Measurements from ENCODE around the gene COX8A.
A peak's percentile ranks its signal among the peaks of the same experiment; 100 is the strongest.
"Not testable (repeated sequence)": the region's sequence is repeated elsewhere in the genome, so short reads cannot be mapped to it uniquely, and the experiment has no call there.

The COX8A gene, protein sequence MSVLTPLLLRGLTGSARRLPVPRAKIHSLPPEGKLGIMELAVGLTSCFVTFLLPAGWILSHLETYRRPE

DNA sequence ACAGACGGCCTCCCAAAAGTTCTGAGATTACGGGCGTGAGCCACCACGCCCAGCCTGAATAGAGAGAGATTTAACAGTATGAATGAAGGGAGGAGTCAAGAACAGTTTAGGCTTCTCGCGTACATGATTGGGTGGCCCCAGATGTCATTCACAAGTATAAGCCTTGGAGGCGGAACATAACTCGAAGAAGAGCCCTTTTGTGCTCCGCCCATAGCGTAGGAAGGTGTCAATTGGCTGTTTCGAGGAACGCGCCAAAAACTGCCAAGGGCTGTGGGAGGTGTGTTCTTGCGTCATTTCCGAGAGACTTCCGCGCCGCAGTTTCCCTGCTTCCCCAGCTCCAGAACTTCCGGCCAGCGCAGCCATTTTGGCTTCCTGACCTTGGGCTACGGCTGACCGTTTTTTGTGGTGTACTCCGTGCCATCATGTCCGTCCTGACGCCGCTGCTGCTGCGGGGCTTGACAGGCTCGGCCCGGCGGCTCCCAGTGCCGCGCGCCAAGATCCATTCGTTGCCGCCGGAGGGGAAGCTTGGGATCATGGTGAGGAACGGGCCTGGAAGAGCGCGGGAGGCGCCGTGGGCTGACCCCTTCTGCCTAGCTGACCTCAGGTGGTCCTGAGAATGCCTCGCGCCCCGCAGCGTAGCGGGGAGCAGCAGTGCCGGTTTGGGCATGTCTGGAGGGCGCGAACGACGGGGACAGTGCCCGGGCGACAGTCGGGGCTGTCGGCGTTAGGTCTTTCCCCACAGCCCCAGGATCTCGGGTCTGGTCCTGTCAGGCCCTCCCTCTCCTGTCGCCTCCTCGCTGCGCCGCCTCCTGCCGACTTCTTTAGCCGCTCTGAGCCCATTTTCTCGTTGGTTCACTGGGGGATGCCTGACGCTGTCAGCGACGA is at the start of gene COX8A:
TSS of gene COX8A (plus strand) at position 362 of the 885 bp plus-strand sequence. CDS start at position 423, 61 bp downstream.
- peak; percentile 61 for FAIRE-seq

DNA sequence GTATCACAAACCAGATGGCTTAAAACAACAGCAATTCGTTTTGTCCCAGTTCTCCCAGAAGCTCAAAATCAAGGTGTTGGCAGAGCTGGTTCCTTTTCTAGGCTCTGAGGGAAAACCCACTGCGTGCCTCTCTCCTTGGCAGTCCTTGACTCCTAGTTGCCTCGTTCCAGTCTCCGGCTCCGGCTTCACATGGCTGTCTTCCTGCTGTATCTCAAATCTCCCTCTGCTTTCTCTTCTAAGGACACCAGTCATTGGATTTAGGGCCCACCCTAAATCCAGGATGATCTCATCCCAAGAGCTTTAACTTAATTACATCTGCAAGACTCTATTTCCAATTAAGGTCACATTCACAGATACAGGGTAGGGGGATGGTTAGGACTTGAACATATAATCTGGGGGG is 44.8 kb upstream of the COX8A start:
- no peak for FAIRE-seq

DNA sequence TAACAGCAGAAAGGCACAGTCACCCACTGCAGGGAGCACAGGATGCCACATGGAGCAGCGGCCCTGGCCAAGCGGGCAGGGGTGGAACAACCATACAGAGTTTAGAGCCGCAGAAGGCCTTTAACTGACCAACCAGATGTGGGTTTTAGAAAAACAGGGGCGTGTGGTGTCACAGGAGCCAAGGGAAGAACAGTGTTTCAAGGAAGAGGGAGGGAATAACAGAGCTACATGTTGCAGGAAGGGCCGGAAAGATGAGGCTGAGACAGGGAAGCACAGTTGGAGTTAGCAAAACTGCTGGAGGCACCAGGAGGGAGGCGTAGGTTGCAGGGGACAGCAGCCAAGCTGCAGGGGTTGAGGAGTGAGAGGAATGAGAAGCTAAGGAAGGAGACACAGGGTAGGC is 43.4 kb upstream of the COX8A start:
- no peak for FAIRE-seq

DNA sequence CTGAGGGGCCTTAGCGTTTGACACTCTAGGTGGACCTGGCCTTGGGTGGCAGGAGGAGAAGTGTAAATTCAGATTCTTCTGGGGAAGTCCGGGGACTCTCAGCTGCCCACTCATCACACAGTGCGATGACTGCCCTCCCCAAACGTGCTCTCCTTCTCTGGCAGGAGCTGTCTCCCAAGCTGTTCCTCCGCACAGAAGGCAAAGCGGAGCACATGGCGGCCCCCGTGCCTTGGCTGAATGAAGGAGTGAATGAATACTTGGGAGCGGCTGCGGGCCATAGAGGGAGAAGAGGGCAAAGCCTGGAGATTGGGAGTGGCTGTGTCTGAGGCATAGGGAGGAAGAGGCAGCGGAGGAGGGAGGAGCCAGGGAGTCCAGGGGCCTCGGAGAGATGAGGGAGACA is 42.5 kb upstream of the COX8A start:
- no peak for FAIRE-seq

DNA sequence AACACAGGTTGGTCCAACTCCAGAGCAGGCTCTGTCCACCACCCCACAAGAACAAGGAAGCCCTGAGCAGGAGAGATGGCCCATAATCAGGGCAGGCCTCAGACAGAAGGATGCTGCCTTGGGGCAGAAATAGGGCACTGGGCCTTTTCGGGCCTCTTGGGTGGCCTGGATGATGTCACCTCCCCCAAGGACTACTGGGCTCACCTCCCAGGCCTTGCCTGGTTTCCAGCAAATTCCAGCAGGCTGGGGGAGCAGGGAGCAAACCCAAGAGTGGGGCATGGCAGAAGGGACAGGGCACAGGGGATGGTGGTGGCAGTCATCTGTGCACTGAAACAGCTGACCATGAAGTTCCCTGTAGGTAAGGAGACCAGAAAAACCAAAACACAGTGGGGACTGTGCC is 41.0 kb upstream of the COX8A start:
- no peak for FAIRE-seq

DNA sequence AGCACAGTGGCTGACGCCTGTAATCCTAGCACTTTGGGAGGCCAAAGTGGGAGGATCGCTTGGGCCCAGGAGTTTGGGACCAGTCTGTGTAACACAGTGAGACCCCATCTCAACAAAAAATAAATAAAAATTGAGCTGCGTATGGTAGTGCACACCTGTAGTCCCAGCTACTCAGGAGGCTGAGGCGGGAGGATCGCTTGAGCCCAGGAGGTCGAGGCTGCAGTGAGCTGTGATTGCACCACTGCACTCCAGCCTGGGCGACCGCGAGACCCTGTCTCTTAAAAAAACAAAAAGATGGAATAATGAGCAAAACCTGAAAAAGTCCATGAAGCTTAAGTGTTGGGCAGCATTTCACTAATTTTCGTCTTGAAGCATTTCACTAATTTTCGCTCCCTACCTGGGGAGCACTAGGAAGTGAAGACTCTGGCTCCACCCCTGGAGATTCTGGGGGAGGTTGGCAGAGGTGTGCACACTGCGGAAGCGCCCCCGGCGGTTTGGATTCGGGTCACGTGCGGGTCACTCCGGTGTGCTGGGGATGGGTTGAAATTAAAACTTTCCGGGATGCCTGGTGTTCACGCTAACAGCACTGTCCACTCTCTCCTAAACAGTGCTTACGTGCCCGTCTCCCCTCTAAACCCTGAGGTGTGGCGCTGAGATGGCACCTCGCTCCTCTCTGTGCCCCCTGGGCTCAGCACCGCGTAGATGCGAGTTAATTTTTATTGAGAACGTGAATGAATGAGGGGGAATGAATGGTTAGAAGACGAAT is 36.5 kb upstream of the COX8A start:
- no peak for FAIRE-seq

DNA sequence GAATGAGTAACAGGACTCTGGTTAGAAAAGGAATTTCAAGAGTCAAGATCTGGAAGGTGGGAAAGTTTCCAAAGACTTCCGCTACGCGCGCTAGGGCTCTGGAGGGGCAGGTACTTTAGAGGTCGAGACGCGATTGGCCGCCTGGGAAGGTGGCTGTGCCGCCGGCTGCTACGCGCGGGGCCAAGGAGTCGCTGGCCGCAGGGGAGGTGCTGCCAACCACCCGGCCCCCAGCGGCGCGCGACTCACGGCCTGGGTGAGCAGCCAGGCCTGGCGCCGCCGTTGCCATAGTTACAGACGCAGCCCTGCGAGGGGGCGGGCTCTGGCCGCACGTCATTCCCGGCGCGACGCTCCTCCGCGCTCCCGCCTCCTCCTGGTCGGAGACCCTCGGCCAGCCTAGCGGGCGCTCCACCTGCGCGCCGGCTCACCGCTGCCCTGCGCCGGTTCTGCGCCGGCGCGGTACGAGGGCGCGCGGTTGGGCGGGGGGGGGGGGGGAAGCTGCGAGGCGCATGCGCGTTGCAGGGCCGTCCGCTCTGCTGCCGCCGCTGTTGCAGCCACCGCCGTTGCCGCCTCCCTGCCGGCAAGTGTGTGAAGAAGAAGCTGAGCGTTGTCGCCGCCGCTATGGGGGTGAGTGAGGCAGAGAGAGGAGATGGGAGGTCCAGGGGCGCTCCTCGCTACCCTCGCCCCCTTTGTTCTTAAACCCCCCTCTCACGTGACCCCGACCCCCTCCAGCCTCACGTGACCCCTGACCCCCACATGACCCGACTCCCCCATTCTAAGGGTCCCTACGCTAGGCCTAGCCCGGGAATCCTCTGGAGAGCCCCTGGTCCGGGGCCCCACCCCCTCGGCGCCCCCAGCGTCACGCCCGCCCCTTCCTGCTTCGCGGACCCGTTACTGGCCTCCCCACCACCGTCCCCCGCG is 35.7 kb upstream of the COX8A start, which contains the start of gene NAA40:
TSS of gene NAA40 (plus strand) at position 524 of the 918 bp plus-strand sequence. CDS start at position 619, 95 bp downstream.
- no peak for FAIRE-seq

DNA sequence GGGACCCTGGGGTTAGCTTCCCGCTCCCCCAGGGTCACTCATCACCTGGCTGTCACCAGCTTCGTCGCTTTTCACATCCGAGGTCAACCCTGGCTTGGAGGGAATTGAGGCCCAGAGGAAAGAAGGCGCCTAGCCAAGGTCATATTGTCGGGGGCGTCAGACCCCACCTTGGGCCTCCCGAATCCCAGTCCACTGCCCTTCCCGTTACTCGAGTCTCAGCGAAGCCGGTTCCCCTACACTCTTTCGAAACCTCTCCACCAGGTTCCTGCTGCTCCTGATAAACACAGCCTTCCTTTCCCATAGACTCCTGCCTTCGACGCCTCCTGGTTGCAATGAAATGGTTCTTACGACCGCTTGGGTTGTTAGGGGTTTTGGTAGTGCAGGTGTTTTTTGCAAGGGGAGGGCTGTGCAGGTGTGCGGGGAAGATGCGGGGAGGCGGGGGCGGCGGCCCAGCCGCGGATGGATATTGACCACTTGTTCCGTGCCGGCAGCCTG is 35.0 kb upstream of the COX8A start:
- FAIRE-seq, result no peak

DNA sequence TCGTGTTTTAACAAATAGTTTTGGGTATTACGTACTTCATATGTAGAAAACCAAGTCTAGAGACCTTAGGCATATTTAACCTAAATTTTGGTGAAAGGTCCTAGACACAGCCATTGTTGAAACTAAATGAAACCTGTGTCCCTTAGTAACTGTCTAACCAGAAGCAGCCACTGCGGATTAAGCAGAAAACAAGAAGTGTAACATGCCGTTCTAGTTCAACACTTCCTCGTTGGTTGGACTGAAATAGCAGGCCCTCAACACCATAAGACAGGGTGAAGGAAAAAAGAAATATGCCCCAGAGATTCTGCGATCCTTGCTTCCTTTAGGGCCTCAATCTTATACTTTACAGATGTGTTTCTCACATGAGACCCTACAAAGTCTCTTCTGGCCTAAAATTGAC is 33.6 kb upstream of the COX8A start:
- no peak for FAIRE-seq

DNA sequence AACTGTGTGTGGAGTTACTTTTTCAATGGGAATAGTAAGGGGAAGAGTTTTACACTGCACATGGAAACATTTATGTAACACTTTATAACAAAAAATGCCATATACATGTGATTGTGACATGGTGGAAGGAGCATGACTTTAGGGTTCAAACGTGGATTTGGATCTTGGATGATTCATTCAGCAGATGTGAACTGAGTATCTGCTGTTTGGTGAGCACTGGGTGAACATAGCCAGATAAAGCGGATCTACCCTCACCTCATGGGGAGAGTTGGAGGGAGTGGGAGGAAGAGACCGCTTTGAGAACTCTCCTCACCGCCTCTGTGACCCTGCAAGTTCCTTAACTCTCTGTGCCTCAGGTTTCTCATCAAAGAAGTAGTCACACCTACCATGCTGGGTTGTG is 32.5 kb upstream of the COX8A start:
- FAIRE-seq, result no peak

DNA sequence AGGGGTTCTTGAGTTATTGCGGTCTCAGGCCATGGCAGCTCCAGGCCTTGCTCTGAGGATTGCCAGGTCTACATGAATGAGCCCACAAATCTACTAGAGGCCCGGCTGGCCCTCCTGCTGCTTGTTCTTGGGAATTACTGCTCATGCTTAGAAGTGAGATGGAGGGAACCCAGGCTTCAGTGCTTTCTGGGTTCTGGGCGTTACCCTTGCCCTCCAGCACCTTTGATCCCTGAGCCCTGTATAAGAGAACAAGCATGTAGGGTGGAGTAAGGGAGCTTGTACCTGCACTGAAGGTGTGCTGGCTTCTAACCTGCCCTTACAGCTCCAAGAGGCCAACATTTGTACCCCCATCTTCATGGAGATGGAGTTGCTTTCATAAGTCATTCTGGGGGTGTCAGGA is 31.6 kb upstream of the COX8A start:
- FAIRE-seq, result no peak

DNA sequence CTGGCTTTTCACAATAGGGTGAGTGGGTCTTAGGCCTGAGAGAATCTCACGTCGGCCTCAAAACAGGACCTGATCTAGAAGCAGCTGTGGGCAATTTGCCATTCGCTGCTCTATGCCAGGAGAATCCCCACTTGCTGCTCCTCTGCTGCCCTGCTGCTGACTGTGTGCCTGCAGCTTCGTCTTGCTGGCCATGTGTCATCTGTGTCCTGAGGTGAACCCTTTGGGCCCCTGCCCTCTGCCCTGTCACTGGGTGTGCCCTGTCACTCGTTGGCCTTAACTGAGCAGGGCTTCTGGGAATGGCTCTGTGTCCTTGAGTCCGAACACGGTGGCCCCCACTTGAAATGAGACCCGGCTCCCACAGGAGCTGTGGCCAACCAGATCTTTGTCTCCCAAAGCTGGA is 29.4 kb upstream of the COX8A start:
- no peak for FAIRE-seq

DNA sequence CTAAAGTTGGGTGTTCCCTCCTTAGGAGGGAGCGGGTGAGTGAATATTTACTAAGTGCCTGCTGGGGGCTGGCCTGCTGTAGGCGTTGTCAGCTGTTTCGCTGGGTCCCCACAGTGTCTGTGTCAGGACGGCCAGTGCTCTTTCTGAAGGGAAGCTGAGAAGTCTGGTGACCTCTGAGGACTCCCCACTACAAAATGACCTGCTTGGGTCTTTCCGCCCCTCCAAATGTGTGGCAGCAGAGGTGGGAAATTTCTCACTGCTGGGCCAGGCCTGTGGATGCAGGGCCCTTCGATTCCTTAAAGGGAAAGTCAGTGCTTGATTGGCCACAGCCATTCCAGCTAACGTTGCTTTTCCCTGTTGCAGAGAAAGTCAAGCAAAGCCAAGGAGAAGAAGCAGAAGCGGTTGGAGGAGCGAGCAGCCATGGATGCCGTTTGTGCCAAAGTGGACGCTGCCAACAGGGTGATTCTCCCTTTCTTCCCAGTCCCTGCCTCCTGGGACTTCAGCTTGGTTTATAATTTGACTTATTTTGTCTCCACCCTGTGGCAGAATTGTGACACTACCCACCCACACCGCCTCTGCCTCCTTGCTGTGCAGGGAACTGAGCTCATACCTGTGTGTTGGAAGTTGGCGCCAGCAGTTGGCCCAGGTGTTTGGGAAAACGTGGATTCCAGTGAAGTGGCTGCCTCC is 28.8 kb upstream of the COX8A start:
- FAIRE-seq, result no peak

DNA sequence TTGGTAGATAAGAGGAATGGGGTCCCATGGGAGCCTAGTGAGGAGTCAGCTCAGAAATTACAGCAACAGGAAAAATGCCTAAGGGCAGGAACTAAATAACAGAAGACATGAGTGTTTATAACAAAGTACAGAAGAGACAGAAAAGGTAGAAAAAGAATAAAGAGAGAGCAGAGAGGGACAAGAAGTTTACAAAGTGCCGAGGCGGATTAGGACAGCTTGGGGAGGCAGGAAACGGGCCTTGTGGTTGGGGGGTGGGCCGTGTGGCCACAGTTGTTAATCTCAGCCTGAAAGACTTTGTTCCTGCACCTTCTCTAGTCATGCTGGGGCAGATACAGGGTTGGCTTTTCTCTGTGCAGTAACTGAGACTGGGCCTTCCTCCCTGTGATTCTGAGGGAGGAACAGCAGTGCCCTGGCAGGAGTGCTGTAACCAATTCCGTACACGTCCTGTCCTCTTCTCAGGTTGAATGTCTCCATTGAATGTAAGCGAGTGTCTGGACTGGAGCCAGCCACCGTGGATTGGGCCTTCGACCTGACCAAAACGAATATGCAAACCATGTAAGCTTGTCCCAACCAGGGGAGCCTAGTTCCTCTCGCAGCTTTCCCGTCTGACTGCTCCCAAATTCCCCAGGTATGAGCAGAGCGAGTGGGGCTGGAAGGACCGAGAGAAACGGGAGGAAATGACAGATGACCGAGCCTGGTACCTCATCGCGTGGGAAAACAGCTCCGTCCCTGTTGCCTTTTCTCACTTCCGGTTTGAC is 22.5 kb upstream of the COX8A start:
- FAIRE-seq, result no peak

DNA sequence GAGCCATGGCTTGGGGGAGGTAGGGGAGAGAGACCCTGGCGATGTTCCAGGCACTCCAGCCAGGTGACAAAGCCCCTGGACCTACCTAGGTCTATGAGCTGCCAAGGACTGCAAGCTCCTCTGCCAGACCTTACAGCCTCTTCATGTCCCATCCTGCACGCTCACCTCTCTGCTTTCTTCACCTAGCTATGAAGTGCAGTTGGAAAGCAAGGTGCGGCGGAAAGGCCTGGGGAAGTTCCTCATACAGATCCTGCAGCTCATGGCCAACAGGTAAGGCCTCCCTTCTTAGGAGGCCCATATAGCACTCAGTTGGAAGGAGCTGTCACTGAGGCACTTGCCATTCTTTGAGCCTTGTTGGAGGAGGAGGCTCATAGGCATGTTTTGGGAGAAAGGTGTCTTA is 21.9 kb upstream of the COX8A start:
- no peak for FAIRE-seq

DNA sequence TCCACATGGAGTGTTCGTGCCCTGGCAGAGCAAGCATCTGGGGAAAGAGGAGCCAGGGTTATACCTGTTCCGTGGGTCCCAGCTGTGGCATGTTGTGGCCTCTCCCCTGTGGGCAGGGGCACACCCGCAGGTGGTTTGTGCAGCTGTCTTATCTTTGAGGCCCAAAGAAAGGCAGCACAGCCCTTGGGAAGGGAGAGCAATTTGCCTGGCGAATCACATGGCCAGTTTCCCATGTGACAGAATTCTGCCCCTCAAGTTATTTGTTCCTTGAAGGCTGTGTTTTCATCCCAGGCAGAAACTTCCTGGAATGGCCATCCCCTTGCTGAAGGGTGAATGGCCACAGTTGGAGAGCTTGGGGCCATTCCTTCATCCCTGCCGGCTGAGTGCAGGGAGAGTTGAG is 16.4 kb upstream of the COX8A start:
- no peak for FAIRE-seq

DNA sequence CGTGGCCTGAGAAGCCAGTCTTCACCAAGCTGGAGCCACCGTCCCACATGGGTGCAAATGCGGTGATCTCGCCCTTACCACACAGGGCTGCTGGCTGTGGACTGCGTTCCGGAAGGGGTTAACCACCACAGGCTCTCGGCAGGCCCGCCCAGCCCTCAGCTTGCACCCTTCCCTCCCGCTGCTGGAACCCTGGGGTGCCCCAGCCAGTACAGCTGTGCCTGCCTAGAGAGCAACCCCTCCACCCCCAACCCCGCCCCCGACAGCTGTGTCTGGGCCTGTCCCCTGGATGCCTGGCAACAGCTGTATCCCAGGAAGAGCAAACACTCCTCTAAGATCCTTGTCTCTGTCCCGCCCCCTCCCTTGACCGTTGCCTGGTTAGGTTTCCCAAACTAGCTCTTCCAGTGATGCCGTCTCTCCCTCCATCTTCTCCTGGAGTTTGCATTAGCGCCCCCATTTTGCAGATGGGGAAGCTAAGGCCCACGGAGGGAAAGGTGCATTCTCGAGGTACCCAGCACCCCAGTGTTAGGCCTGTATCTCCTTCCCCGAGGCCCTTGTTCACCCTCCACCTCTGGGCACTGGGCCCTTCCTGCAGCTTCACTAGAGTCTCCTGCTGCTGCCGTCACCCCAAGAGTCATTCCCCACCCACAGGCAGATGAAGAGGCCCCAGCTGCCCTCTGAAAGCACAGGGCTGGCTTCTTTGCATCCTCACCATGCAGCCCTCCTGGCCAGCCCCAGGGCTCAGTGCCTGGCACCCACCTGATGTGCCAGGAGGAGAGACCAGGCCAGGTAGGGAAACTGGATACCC is 12.6 kb upstream of the COX8A start:
- FAIRE-seq, result no peak

DNA sequence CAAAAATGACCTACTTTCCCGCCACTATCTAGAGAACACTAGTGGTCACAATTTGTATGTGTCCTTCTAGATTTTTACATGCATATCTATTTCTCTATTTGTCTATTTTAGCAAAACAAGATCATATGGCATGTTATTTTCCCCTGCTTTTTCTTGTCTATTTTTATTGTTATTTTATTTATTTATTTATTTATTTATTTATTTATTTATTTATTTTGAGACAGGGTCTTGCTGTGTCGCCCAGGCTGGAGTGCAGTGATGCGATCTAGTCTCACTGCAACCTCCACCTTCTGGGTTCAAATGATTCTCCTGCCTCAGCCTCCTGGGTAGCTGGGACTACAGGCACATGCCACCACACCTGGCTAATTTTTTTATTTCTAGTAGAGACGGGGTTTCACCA is 10.5 kb upstream of the COX8A start:
- FAIRE-seq, result not testable (repeated sequence)

DNA sequence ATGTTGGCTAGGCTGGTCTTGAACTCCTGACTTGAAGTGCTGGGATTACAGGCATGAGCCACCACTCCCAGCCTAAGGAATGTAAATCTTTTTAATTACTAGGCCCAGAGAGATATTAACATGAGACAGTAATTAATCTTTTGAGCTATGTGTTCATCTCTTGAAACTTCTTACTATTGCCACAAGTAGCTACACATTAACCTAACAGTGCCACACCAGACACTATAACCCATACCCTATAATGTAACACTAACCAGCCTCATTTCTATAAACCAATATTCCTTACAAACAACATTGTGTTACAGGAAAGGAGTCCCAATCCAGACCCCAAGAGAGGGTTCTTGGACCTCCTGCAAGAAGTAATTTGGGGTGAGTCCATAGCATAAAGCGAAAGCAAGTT is 8.0 kb upstream of the COX8A start:
- FAIRE-seq, result no peak

DNA sequence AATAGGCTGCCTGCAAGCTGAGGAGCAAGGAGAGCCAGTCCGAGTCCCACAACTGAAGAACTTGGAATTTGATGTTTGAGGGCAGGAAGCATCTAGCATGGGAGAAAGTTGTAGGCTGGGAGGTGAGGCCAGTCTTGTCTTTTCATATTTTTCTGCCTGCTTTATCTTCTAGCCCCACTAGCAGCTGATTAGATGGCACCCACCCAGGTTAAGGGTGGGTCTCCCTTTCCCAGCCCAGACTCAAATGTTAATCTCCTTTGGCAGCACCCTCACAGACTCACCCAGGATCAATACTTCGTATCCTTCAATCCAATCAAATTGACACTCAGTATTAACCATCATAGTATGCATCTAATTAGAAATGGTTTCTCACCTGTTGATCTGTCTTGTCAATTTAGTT is 5.0 kb upstream of the COX8A start:
- FAIRE-seq, result no peak

Measured in colon (tissue), 2 donors.